ENCODE results near the gene TTN.

The TTN gene

DNA sequence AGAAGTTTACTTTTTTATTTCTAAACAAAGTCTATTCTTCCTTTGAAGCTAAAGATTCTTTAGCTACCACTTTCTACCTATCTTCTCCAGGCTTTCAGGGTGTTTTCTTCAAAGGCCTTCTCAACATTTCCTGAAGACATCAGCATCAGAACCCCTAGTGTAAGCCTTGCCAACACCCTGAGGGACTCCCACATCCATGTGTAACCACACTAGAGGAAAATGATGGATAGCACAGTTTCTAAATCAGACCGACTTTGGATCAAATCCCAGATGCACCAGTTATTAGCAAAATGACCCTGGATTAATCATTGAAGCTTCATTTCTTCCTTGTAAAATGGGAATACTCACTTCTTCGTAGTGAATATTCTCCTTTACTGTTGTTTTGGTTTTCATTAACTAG is 4.7 kb upstream of the TTN start:
- DNase-seq (ENCODE audit: low spot score), result no peak

DNA sequence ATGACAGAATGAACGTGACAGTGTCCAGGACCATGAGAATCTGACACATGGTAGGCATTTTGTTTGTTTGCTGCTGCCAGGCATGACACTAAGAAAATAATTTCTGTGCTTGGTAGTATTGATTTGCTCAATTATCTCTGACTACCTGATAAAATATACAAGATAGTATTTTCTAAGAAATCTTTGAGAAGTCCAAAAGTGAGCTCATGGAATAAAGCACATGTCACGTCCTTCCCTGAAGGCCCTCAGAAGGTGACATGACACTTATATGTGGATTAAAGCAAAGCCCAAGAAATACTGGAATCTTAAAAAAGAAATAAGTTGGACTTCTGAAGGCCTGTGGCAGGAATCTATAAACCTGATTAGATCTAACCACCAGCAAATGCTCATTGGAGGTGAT is 3.8 kb upstream of the TTN start:
- no peak for DNase-seq (ENCODE audit: low spot score)

DNA sequence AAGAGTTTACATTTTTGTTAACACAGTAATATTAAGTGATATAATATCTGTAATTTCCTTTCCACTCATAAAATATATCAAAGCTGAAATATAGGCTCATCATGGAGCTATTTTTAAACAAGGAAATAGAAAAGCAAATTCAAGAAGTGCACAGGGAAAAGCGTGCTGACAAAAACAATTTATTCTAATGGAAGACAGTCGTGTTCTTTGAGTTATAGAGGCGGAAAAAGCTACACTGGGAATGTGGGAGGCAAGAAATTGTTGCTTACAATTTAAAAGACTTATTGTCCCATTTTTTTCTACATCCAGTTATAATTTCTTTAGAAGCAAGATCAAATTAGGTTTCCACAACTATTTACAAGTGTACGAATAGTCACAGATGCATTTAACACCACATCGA is 3.2 kb upstream of the TTN start:
- no peak for DNase-seq (ENCODE audit: low spot score)

DNA sequence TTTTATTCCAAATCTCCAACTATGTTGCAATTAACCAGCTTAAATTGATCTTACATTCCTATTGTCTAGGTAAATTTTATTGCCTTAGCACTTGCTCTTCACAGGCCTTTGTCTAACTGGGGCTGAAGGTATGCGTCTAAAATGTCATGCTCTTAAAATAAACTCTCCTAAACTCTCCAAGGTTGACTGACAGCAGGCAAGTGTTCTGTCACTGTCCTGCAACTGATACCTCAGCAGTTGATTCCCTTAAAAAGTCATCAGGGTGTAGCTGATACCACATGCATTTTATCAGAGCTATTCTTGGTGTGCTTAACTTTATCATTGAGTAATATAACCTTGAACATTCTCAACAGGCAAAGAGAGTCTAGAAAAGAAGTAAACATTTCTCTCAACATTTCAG is 680 bp downstream of the TTN start:
- no peak for DNase-seq (ENCODE audit: low spot score)

DNA sequence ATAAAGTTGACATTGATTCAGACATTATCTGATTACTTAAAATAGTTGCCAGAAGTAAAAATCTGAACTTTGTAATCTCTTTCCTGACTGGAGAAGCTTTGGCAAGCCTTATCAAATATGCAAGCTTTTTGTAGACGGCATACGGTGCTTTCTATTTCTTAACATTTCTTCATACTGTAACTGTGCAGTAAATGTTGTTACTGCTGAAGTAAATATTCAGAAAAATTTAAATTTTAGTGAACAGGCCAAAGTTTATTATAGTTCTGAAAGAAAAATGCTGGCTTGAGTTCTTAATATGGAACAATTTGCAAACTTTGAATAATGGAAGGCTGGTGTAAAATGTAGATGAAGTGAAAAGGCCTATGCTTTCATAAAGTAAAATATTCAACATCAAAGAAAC is 1.8 kb downstream of the TTN start:
- DNase-seq (ENCODE audit: low spot score), result no peak

DNA sequence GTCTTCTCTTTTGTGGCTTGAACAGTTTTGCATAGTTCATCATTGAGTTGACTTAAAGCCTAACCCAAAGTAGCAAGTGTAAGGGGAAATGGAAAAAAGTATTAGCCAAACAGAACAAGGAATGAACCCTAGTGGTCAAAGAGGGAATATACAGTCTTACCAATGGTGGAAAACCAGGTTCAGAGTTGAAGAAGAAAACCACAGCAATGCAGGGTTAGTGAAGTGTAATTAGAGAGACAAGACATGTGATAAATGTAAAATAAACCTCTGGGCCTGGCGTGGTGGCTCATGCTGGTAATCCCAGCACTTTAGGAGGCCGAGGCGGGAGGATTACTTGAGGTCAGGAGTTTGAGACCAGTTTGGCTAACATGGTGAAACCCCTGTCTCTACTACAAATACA is 2.4 kb downstream of the TTN start:
- peak; percentile 26 for DNase-seq (ENCODE audit: low spot score)

DNA sequence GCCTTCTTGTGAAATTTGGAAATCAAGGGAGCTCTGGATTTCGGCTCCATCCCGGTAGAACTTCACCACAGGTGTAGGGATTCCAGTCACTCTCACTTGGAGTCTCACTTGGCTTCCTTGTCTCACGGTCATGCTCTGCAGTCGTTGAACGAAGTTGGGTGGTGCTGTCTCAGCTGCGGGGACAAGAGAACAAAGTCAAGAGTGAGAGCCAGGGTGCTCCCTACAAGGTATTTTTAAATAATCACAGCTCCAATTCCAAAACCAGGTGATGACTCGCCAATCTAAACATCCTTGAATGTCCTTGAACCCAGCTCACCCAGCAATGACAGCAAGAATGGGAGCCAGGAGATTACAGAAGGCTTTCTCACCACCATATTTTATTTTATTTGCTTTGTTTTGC is 6.7 kb downstream of the TTN start:
- DNase-seq (ENCODE audit: low spot score), result no peak

DNA sequence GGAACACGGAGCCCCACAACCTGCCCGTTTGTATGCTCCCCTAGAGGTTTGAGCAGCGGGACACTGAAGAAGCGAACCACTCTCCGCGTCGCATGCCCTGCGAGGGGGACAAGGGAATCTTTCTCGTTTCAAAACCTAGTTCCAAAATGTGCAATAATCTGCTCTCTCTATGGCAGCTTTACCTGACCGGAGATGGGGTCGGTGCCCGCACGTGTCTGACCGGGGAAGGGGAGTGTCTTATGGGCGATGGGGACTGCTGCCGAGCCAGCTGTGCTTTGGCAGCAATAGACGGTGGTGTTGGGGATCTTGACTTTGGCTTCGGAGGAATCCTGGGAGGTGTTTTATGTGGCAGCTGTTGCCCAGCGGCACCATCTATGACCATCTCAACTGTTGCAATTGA is 7.9 kb downstream of the TTN start:
- no peak for DNase-seq (ENCODE audit: low spot score)

DNA sequence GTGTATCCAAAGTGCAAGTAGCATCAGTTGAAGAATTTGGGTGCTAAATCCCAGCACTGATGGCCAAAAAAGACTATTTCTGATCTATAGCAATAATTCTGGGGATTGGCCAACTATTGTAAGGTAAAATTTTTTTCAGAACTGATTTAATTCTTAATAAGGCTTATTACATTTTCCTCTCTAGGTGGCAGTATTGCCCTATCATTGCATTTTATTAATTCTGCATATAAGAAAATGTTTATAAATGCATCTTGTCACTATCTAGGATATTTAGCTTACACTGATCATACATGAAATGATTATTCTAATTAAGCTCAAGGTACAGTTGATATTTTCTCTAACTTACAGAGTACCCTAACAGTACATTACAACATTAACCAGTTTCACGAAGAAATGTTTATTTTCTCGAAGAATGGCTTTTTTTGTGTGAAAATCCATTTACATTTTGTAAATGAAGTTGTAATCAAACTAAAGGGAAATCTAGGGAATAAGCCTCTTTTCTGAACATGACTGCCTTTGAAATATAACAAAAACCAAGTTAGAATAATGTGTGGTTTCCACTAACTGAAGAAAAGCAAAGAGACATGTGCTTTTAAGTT is 11.0 kb downstream of the TTN start:
- peak; percentile 46 for DNase-seq (ENCODE audit: low spot score)

DNA sequence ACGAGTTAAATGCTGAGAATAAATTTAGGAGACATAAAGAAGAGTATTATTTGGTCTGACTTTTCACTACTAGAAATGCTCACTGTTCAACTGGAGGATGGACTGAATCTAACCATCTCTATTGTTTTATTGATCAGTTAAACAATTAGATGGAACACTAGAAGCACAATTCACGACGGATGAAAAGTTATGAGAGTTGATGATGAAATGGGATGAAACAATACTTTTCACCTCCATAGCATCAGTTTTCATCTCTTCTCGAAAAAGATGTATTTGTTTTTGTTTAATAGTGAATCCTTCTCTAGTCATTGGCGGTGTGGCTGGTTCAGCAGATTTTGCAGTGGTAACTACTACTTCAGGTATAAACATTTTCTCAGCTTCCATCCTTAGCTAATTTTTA is 19.3 kb downstream of the TTN start:
- no peak for DNase-seq (ENCODE audit: low spot score)

DNA sequence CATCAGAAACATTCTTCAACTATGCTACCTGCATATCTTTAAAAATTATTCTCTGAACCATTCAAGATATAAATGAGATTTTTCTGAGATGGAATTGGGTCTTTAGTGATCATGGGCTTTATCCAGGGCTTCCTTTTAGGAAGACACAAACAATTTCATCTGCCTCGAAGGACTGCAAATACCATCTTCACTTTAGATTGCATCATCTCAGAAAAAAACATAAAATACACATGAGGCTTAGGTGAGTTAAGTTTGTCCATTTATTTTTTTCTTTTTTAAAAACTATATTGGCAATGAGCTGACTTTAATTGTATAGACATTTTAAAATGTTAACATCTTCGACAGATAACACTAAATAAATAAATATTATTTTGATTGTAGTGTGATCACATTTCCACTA is 20.1 kb downstream of the TTN start:
- no peak for DNase-seq (ENCODE audit: low spot score)

DNA sequence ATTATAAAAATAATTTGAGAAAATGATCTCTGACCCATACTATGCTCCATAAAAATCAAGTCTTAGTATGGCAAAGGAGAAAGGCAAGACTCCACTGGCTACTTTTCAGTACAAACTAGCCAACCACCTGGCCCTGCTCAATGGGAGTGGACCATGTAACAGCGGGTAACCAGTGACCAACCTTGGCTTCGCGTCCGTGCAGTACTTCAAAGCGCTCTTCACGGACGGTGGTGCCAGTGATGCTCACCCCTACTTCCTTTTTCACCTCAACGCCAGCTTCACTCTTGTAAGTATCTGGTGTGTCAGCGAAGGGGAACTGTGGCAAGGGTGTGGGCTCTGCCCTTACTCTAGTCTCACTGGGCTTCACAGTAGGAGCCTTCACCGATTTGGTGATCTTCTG is 23.3 kb downstream of the TTN start:
- DNase-seq (ENCODE audit: low spot score), result no peak

DNA sequence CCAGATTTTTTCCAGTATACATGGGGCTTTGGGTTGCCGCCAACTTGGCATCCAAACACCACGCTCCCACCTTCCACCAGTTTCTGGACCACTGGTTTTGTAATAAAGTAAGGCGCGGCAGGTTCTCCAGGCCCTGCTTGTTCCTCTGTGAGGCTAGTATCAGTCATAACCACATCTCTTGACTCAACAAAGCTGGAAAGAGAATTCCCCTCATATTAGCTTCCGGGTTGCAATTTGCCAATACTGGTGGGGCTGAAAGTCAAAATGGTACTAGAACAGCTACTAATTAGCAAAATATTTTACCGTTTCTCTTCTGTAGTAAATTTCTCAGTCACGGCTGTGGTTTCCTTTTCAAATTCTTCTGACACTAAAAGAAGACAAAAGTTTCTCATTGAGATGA is 25.0 kb downstream of the TTN start:
- DNase-seq (ENCODE audit: low spot score), result no peak

DNA sequence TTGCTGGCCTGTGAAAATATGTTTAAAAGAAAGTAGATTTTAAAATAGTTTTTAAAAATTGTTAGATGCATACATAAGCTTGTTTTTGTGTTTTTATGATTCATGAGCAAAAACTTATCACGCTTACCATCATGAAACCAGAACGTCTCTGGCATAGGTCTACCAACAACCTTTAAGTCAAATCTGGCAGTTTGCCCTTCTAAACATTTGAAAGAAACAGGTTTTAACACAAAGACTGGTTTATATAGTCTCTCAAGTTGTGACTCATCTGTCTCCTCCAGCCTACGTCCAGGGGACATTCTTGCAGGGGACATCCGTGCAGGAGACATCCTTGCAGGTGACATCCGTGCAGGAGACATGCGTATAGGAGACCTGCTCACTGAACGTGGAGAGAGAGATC is 29.6 kb downstream of the TTN start:
- DNase-seq (ENCODE audit: low spot score), result no peak

DNA sequence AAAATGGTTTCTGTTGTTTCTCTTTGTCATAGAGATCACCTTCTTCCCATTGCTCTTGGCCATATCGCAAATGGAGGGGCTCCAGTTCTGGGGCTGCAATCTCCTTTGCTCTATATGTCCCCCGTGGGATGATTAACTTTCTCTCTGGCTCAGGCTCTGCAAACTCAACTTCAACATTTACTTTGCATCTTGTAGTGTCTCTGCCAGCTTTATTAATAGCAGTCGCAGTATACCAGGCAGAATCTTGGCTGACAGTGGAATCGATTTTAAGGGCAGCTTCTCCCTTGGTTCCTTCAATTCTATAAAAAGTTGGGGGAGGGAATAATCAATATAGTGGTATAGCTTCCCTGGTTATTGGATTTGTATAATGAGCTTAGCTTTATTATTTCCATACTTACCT is 30.5 kb downstream of the TTN start:
- DNase-seq (ENCODE audit: low spot score), result no peak

DNA sequence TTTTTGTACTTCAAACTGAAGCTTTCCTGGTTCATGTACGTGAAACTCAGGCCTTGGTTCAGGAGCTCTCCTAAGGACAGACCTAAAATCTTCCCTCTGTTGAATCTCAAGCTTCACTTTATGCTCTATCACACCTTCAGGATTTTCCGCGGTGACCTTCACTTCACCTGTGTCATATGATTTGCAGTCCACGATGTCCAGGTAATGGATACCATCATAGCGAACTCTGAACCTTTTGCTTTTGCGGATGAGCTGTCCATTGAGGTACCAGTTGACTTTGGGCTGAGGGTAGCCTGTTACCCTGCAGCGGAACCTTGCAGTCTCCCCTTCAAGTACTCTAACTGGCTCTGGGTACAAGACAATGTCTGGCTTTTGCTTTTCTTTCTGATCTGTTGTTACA is 31.2 kb downstream of the TTN start:
- DNase-seq (ENCODE audit: low spot score), result no peak

DNA sequence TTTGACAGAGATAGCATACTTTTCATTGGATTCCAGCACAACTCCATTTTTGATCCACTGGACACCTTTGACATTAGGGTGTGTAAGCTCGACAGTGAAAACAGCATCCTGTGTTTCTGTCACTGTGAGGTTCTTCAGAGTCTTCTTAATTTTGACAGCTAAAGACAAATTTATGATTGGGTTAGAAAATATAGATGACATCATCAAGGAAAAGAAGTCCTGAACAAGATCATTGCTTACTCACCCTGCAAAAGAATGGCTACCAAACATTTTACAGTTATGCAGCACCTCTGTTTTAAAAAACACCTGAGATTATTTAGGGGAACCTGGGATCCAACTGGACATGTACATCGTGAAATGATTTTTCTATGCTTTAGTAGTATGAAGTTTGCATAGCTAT is 36.7 kb downstream of the TTN start:
- no peak for DNase-seq (ENCODE audit: low spot score)

DNA sequence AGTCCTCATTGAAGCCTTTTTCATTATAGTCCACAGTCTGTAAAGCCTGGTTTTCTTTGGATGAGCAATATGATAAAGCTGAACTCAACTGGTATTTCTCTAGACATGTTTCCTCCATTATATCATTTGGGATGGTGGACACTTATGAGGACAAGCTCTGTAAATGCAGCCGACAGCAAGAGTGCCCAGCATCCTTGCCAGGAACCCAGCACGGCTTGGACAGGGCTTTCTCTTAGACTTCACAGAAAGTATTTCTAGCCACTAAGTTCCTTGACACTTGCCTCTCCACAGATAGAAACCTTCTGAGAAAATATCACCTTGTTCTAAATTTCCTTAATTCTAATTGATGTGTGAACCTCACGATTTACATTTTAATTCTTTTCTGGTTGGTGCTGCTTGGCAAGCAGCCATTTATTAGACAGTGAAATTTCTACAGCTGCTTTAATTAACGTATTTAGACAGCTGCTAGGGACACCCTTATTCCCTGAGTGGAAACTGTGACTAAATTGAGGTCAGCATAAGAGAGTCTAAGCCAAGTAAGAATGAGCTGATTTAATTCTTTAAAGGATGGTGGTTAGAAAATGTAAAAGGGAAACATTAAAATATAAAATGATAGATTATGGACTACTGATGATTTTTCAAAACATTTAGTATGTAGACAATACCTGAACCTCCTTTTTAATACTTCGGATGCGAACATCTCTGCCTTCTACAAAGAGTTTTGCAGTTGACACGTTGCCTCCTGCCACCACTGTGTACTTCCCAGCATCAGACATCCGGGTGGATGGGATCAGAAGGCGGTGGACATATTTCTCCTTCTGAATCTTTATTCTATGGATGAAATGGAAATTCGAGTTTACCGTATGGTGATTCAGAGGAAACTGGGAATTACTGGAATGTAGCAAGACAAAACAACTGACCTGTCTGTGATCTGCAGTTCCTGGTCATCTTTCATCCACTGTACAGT is 39.8 kb downstream of the TTN start:
- no peak for DNase-seq (ENCODE audit: low spot score)

DNA sequence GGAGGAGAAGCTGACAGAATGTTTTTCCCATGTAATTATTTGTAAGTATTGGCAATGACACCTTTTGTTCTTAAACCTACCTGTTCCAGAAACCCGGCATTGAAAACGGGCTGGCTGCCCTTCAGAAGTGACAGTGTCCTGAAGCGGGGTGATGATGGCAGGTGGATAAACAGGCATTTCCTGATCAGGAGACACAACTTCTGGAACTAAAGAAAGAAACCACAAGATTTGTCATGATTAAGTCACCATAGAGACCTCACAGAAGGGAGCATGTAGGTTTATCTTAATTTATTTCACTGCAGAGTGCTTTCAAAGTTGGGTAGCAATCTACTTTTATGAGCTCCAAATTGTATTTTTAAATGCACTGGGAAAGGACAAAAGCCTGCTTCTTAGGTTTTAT is 43.1 kb downstream of the TTN start:
- no peak for DNase-seq (ENCODE audit: low spot score)

DNA sequence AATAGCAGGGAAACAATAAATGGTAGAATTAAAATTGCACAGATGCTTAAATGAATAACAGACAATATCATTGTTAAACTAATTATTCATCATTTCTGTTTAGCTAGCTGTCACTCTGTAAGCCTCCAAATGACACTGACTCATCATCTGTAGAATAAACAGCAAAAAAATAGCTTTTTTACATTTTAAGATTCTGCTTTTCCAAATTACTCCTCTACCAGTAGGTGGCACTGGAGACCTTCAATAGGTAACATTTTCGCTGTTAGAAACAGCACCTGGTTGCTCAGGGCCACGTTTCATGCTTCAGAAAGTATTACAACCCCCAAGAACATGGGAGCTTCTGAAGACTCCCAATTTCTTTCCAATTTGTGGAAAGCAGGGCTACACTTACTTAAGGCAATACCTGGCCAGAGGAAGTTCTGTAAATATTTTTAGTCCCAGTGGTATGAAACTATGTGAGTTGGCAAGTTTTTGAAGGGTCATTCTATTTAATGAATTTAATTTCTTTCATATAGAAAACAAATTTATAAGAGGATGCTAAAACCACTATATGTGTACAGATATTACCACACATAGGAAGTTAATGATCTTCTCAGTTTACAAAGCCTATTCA is 45.4 kb downstream of the TTN start:
- peak; percentile 52 for DNase-seq (ENCODE audit: low spot score)

DNA sequence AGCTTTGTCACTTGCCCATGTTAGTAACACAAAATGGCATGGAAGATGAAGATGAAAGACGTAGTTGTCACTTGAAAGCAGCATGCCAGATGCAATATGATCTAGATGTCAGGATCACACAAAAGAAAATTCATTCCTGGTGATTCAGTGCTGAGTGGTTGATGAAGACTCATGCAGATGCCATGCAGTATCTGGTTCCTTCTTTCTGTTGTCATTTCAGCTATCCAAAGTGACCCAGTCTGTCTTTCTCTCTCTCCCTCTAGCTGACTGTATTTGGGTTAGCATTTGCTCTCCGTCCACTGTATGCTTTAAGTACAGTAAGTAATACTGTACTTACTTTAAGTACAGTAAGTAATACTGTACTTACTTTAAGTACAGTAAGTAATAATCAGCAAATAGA is 50.4 kb downstream of the TTN start:
- peak; percentile 5 for DNase-seq (ENCODE audit: low spot score)

DNA sequence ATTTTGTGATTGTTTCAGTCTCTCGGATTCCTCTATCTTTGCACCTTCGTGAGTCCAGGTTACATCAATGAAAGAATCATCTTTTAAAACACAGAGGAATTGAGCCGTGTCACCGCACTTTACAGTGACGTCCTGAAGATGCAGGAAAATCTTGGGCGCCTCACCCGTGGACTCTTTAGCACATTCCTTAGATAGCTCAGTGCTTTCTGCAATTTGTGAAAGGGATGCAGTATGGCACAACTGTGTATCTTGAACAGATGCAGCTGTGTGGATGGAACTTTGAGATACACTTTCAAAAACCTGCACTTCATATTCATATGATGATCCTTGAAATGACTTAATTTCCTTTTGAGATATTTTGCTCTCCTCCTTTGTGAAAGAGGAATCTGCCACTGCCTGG is 50.9 kb downstream of the TTN start:
- DNase-seq (ENCODE audit: low spot score), result no peak

DNA sequence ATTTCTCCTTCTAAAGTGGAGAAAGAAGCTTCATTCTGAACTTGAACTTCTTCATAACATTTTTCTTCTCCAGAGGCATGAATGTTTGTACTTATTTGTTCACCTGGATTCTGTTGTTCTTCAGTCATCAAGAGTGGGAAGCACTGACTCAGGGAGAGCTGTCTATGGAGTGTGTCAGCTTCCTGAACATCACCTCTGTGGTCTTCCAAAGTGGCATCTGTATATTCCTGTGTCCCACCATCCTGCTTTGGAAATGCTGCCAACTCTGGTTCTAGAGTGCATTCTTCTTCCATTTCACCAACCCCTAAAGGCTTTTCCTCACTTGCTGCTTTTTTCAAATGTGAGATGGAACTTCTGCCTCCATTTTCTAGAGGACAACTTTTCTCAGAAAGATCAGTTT is 59.5 kb downstream of the TTN start:
- DNase-seq (ENCODE audit: low spot score), result no peak

All from SW480 (cell line).